Measurements from ENCODE around the gene KIAA0040. TPM values are rescaled to one million over a fixed set of nuclear protein-coding genes. Genes with fewer than 3 reads are reported as not detected.

KIAA0040 gene
- total and polyA plus RNA-seq, 4 donors, result 1.7 to 2.9 (median 2.2) TPM

- Histone ChIP-seq H3K27ac (ENCODE audit: low read depth, low read length) (no peak overlapping the region), H3K4me3 (ENCODE audit: low read depth, low read length) (no peak overlapping the region), H3K36me3 (ENCODE audit: control insufficient read depth, insufficient read depth, low read length) (no peaks in the 10 kb centered on the region), H3K9me3 (ENCODE audit: control insufficient read depth, insufficient read depth, low read length) (peaks cover under 1% of the 10 kb centered on the region), H3K27me3 (ENCODE audit: control insufficient read depth, insufficient read depth, low read length) (no peaks in the 10 kb centered on the region), H3K4me1 (ENCODE audit: control insufficient read depth, insufficient read depth, low read length) (no peaks in the 10 kb centered on the region)
- DNase-seq (ENCODE audit: low read depth in 4 of 6, low spot score in 6 of 6), result no peak
- 17% methylated on average over 1 of the region's 5 CpGs for WGBS (ENCODE audit: insufficient coverage)
Measured at GRCh38 chr1:175218786-175219434, 26.3 kb upstream of the KIAA0040 start.

DNA sequence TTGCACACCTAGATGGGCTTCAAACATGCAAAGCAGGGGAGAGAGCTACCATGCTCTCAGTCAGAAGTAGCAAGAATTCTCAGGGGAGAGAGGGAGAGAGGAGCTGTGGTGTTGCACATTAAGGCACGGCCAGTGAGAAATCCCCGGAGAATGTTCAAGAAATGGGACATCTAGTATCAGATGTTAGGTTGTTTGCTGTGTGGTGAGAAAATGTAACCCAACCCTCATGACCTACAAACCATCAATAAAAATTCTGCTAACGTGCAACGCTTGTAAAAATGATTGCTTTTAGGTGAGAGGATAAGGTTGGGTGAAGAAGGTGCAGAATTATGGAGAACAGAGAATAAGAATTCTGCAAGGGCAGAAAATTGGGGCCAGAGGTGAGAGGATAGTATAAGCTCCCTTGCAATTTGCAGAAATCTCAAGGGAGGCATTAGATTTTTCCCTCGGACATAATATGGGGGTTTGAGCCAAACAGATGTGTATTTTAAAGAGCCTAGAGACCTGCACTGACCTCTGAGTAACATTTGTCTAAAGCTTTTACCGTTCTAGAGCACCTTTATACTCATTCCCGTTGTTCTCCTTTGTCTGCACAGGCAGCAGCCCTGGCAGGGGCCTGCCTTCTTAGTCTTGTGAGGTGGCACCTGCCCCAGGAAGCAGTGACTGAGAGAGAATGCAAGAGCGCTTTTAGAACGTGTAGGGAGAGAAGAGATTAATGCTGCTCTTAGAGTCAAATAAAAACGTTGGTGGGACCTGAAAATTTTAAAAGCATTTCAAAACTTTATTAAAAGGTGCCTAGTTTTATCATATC lies 25.4 kb upstream of the KIAA0040 start:
- Histone ChIP-seq H3K4me3 (ENCODE audit: low read depth, low read length) (no peak overlapping the region), H3K9me3 (ENCODE audit: control insufficient read depth, insufficient read depth, low read length) (peaks cover 5% of the 10 kb centered on the region), H3K4me1 (ENCODE audit: control insufficient read depth, insufficient read depth, low read length) (no peaks in the 10 kb centered on the region), H3K27me3 (ENCODE audit: control insufficient read depth, insufficient read depth, low read length) (no peaks in the 10 kb centered on the region), H3K36me3 (ENCODE audit: control insufficient read depth, insufficient read depth, low read length) (no peaks in the 10 kb centered on the region), H3K27ac (ENCODE audit: low read depth, low read length) (no peak overlapping the region)
- WGBS (ENCODE audit: insufficient coverage), result 60% methylated on average over 1 of the region's 10 CpGs
- DNase-seq (ENCODE audit: low read depth in 4 of 6, low spot score in 6 of 6), result no peak

DNA sequence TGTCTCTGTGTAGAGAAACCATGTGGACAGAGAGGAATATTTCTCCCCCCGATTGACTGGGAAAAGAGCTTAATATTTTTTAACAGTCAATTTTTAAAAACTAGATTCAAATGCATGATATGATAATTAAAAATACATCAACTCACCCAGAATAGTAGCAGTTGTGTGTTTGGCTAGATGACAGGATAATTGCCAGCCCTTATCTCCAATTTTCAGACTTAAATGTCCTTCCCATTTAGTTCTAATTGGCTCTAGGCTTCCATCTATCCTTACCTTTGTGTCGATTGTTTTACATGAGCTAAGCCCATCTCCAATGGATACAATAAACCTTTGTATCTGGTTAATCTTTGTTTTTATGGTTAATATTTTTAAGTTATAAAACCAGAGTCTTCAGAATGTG lies 23.9 kb upstream of the KIAA0040 start:
- H3K27me3 ChIP-seq (ENCODE audit: control insufficient read depth, insufficient read depth, low read length), result no peaks in the 10 kb centered on the region
- no CpG with 5 or more reads among the region's 2 CpGs for WGBS (ENCODE audit: insufficient coverage)
- H3K27ac ChIP-seq (ENCODE audit: low read depth, low read length), result no peak overlapping the region
- H3K4me1 ChIP-seq (ENCODE audit: control insufficient read depth, insufficient read depth, low read length), result no peaks in the 10 kb centered on the region
- H3K36me3 ChIP-seq (ENCODE audit: control insufficient read depth, insufficient read depth, low read length), result no peaks in the 10 kb centered on the region
- H3K4me3 ChIP-seq (ENCODE audit: low read depth, low read length), result no peak overlapping the region
- H3K9me3 ChIP-seq (ENCODE audit: control insufficient read depth, insufficient read depth, low read length), result peaks cover 5% of the 10 kb centered on the region
- no peak for DNase-seq (ENCODE audit: low read depth in 4 of 6, low spot score in 6 of 6)

DNA sequence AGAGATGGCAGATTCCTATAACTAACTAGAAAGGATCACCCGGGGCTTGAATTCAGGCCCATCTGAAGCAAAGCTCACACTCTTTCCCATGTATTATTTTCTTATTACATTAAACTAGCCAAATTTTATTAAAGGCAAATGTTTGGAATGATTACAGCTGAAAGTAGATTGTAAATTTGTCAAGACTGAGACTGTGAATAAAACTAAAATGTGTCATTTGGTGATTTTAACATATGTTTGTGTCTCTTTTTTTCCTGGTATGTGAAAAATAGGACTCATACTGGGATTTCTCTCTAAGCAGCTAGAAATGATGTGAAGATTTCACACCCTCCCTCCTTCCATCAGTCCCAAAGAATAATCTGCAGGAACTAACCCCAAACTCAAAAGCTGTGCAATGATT lies 19.1 kb upstream of the KIAA0040 start:
- Histone ChIP-seq H3K4me3 (ENCODE audit: low read depth, low read length) (no peak overlapping the region), H3K27ac (ENCODE audit: low read depth, low read length) (no peak overlapping the region), H3K4me1 (ENCODE audit: control insufficient read depth, insufficient read depth, low read length) (no peaks in the 10 kb centered on the region), H3K27me3 (ENCODE audit: control insufficient read depth, insufficient read depth, low read length) (no peaks in the 10 kb centered on the region), H3K36me3 (ENCODE audit: control insufficient read depth, insufficient read depth, low read length) (no peaks in the 10 kb centered on the region), H3K9me3 (ENCODE audit: control insufficient read depth, insufficient read depth, low read length) (peaks cover 5% of the 10 kb centered on the region)
- DNase-seq (ENCODE audit: low read depth in 4 of 6, low spot score in 6 of 6), result peak in 1 of 6 donors; percentile 10
- WGBS (ENCODE audit: insufficient coverage), result no CpG with 5 or more reads among the region's 1 CpG

DNA sequence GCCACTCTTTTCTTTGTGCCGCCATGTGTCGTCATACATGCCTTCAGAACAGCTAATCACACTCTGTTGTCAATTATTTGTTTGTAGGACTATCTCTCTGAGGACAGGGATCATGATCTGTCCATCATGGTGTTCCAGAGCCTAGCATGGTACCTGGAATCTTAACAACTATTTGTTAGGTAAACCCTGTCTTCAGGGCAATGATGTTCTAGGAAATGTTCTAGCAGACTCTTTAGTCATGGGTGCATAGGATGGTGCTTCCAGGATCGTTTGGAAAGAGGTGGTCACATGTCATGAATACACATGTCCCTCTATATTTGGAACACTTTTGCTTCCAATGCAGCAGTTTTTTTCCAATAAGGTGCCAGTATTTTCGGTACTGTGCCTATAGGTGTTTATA lies 18.2 kb upstream of the KIAA0040 start:
- Histone ChIP-seq H3K36me3 (ENCODE audit: control insufficient read depth, insufficient read depth, low read length) (no peaks in the 10 kb centered on the region), H3K27me3 (ENCODE audit: control insufficient read depth, insufficient read depth, low read length) (no peaks in the 10 kb centered on the region), H3K4me3 (ENCODE audit: low read depth, low read length) (no peak overlapping the region), H3K4me1 (ENCODE audit: control insufficient read depth, insufficient read depth, low read length) (no peaks in the 10 kb centered on the region), H3K9me3 (ENCODE audit: control insufficient read depth, insufficient read depth, low read length) (peaks cover 5% of the 10 kb centered on the region), H3K27ac (ENCODE audit: low read depth, low read length) (no peak overlapping the region)
- no CpG with 5 or more reads among the region's 4 CpGs for WGBS (ENCODE audit: insufficient coverage)
- DNase-seq (ENCODE audit: low read depth in 4 of 6, low spot score in 6 of 6), result no peak

- no peaks in the 10 kb centered on the region for H3K27me3 ChIP-seq (ENCODE audit: control insufficient read depth, insufficient read depth, low read length)
- H3K4me3 ChIP-seq (ENCODE audit: low read depth, low read length), result no peak overlapping the region
- H3K36me3 ChIP-seq (ENCODE audit: control insufficient read depth, insufficient read depth, low read length), result no peaks in the 10 kb centered on the region
- WGBS (ENCODE audit: insufficient coverage), result no CpG with 5 or more reads among the region's 1 CpG
- no peak for DNase-seq (ENCODE audit: low read depth in 4 of 6, low spot score in 6 of 6)
- no peaks in the 10 kb centered on the region for H3K4me1 ChIP-seq (ENCODE audit: control insufficient read depth, insufficient read depth, low read length)
- H3K27ac ChIP-seq (ENCODE audit: low read depth, low read length), result no peak overlapping the region
- H3K9me3 ChIP-seq (ENCODE audit: control insufficient read depth, insufficient read depth, low read length), result peaks cover 5% of the 10 kb centered on the region
Measured at GRCh38 chr1:175209493-175209921, 16.9 kb upstream of the KIAA0040 start.

DNA sequence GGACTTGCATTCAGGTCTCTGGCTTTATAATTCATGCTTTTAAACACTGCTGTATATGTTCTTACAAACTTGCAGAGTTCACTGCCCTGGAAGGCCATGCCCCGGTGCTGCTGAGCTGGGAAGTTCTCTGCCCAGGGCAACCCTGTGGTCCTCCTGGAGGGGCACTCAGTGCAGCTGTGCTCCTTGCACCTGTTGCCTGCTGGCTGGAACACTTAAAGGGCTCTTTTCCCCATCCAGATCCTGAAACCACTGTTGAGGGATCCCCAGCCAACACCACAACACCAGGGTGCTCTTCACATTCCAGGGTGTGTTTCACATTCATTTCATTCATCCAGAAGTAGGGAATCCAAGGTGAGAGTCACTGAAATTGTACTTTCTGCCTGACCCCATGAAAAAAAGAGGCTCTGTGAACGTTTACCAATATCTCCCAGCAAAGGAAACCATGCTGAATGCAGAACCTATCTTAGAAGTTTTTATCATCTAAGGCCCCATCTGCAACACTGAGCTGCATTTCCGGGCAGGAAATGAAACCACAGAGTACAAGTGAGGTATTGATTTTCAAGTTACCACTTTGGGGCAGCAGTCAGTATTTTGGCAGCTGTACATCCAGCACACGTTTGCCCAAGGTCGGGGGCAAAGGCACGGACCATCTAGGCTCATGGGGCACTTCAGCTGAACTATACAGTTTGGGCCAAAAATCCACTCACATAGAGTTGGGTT lies 16.4 kb upstream of the KIAA0040 start:
- no peaks in the 10 kb centered on the region for H3K36me3 ChIP-seq (ENCODE audit: control insufficient read depth, insufficient read depth, low read length)
- H3K4me3 ChIP-seq (ENCODE audit: low read depth, low read length), result no peak overlapping the region
- H3K27ac ChIP-seq (ENCODE audit: low read depth, low read length), result no peak overlapping the region
- H3K27me3 ChIP-seq (ENCODE audit: control insufficient read depth, insufficient read depth, low read length), result no peaks in the 10 kb centered on the region
- WGBS (ENCODE audit: insufficient coverage), result 64% methylated on average over 4 of the region's 6 CpGs
- H3K9me3 ChIP-seq (ENCODE audit: control insufficient read depth, insufficient read depth, low read length), result peaks cover 5% of the 10 kb centered on the region
- no peaks in the 10 kb centered on the region for H3K4me1 ChIP-seq (ENCODE audit: control insufficient read depth, insufficient read depth, low read length)
- no peak for DNase-seq (ENCODE audit: low read depth in 4 of 6, low spot score in 6 of 6)

GRCh38 chr1:175207971-175208370 lies 15.4 kb upstream of the KIAA0040 start:
- no peak overlapping the region for H3K4me3 ChIP-seq (ENCODE audit: low read depth, low read length)
- no peaks in the 10 kb centered on the region for H3K9me3 ChIP-seq (ENCODE audit: control insufficient read depth, insufficient read depth, low read length)
- H3K27me3 ChIP-seq (ENCODE audit: control insufficient read depth, insufficient read depth, low read length), result no peaks in the 10 kb centered on the region
- no peaks in the 10 kb centered on the region for H3K36me3 ChIP-seq (ENCODE audit: control insufficient read depth, insufficient read depth, low read length)
- 33% methylated on average over 1 of the region's 2 CpGs for WGBS (ENCODE audit: insufficient coverage)
- H3K4me1 ChIP-seq (ENCODE audit: control insufficient read depth, insufficient read depth, low read length), result no peaks in the 10 kb centered on the region
- DNase-seq (ENCODE audit: low read depth in 4 of 6, low spot score in 6 of 6), result no peak
- H3K27ac ChIP-seq (ENCODE audit: low read depth, low read length), result no peak overlapping the region

DNA sequence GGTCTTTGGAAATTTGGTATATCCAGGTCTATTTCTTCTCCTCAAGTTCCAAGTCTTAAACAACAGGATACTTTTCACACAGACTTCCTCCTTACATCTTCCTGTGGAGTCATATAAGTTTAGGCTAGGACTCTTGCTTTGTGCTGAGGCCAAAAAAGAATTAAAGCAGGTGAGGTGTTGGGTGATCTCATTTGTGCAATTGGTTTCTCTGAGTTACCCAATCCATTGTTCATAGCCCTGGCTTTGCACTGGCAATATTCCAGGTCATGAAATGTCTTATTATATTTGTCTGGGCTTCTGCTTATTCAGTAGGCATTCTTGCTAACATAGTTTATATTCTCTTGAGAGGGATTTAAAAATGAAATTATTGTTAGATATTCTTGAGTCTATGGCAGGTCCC lies 14.1 kb upstream of the KIAA0040 start:
- Histone ChIP-seq H3K9me3 (ENCODE audit: control insufficient read depth, insufficient read depth, low read length) (no peaks in the 10 kb centered on the region), H3K27me3 (ENCODE audit: control insufficient read depth, insufficient read depth, low read length) (no peaks in the 10 kb centered on the region), H3K4me3 (ENCODE audit: low read depth, low read length) (no peak overlapping the region), H3K27ac (ENCODE audit: low read depth, low read length) (no peak overlapping the region), H3K36me3 (ENCODE audit: control insufficient read depth, insufficient read depth, low read length) (no peaks in the 10 kb centered on the region), H3K4me1 (ENCODE audit: control insufficient read depth, insufficient read depth, low read length) (no peaks in the 10 kb centered on the region)
- DNase-seq (ENCODE audit: low read depth in 4 of 6, low spot score in 6 of 6), result no peak
